SKM-1 (cell line): ENCODE results near the gene LEMD2.
"Not testable (repeated sequence)": the region's sequence is repeated elsewhere in the genome, so short reads cannot be mapped to it uniquely, and the experiment has no call there.

Experiments
- DNase-seq: peaks from one replicate; lab custom pipeline; 2025; ENCODE audit not compliant: unreplicated experiment; lab: John Stamatoyannopoulos, UW

The LEMD2 gene

DNA sequence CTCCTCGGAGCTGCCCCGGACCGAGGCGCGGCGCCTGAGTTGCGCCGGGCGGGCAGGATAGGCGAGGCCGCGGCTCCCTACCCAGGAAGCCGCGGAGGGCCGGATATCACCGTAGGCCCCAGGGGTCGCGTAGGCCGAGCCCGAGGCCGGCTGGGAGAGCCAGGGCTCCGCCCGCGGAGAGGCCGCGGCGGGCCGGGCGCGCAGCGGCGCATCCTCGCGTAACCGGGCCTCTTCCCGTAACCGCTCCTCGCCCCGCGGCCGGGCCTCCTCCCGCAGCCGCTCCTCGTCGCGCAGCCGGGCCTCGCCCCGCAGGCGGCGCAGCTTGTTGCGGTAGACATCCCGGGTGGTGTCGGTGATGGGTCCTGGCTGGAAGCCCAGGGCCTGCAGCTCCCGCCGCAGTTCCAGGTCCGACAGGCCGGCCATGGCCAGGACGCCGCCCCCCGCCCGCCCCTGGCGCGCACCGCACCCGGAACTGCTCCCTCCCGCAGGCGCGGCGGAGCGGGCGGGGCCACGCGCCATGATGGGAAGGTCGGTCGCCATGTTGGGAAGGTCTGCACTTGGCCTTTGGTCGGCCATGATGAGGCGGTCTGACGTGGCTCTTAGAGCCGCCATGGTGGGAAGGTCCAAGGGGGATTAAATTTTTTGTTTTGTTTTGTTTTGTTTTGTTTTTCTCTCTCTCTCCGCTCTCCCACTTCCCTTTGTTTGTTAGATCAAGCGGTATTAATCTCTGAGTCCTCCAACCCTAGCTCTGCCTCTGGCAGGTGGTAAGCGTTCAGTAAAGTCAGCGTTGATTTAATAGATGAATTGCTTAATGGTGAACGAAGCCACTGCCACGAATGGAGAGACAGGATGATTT is at the start of gene LEMD2:
Gene LEMD2, minus strand, starts transcription at position 437 of the 856 bp plus-strand sequence. Its CDS starts 14 bp downstream, at position 423.
- DNase-seq, result peak; percentile 65

DNA sequence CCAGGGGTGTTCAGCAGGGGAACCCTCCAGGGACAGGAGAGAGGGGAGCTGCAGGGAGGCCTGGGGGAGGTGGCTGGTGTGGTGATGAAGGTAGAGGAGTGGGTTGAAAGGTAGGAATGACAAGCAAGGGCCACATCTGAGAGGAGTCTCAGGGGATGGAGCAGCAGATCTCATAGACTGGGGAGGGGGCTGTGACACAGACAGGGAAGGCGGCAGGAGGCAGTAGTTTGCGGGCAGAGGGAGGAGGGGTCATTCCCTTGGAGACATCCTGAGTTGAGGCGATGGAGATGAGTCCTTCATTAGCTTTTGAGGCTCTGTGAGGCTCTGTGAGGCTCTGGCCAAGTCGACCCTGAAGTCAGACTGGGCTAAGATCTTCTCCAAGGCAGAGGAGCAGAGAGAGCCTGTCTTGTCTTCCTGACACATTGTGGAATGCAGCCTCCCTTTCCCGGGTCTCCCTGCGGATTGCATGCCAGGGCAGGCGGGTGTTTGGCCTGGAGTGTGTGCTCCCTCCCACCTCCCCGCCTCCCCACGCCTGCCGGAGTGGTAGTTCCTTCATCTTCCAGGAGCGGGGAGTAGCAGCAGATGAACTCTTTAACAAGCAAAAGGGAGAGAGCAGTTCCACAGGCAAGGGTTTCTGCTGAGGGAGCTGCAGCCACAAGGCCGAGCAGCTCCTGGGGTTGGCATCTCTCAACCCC is 49.2 kb upstream of the LEMD2 start:
- no peak for DNase-seq

- DNase-seq, result no peak
Measured at GRCh38 chr6:33836806-33837469, 48.0 kb upstream of the LEMD2 start.

DNA sequence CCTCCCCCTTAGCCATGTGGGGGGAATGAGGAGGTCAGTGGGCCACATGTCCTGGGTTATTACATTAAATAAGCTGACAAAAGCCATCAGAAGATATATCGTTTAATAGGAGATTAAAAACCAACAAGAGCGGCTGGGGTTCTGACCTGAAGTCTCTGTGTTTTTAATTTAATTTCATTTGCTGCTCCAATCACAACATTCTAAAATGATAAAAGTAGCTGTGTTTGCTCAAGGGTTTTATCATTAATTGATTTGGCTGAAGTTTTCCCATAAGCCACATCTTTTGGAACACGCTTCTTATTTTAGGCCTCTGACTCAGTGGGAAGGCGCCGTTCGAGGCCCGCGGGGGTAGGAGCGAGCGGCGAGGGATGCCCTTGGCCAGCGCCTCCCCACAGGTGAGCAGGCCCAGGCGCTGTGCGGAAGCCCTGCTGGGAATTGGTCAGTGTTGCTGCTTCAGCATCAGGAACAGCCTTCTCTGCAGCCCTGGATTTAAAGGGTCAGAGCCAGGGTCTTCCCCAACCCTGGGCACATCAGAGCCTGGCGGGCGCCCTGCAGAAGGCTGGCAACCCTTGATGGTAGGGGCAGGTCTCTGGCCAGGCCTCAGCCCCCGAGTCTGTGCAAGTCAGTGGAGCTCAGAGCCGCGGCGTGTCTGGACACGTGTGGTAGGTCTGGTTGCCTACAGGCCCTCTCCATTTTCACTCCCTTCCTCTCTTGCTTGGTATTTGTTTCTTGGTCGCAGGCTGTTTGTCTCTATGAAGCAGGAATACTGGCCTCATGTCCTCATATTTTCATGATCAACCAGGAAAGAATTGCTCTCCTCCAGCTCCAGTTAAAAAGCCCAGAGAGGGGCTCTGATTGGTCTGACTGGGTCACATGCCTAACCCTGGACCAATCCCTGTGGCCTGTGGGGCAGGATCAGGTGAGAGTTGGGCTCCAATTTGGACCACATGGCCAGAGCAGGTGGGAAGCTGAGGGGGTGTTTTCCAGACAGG is 45.8 kb upstream of the LEMD2 start:
- no peak for DNase-seq

- no peak for DNase-seq
Measured at GRCh38 chr6:33833599-33833998, 44.7 kb upstream of the LEMD2 start.

DNA sequence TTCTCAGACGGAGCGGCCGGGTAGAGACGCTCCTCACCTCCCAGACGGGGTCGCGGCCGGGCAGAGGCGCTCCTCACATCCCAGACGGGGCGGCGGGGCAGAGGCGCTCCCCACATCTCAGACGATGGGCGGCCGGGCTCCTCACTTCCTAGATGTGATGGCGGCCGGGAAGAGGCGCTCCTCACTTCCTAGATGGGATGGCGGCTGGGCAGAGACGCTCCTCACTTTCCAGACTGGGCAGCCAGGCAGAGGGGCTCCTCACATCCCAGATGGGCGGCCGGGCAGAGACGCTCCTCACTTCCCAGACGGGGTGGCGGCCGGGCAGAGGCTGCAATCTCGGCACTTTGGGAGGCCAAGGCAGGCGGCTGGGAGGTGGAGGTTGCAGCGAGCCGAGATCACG is 43.9 kb upstream of the LEMD2 start:
- not testable (repeated sequence) for DNase-seq

GRCh38 chr6:33831725-33832124 is 42.8 kb upstream of the LEMD2 start:
- DNase-seq, result not testable (repeated sequence)

DNA sequence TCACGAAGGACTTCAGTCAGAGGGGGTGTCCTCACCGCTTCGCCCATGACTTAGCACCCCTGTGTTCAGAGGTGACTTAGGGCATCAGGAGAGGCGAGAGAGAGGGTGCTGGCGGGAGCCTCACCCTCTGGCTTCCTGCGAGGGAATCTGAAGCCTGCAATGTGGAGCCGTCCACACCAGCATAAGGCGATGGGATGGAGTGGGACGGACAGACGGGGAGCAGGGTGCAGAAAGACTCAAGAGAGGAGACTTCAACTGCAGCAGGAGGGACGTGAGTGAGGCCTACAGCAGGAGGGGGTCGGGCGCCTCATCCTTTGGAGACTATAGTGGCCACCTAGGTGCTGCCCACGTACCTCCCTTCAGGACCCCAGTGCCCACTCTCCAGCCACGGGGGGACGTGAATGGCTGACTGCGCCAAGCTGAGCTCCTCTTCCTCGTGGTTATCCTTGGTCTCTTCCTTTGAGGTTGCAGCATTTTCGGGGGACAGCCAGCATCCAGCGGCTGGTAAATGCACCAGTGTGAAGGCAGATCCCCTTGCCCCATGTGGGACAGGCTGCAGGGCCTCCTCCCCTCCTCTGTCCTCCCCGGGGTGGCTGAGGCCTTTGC is 41.8 kb upstream of the LEMD2 start:
- DNase-seq, result no peak

DNA sequence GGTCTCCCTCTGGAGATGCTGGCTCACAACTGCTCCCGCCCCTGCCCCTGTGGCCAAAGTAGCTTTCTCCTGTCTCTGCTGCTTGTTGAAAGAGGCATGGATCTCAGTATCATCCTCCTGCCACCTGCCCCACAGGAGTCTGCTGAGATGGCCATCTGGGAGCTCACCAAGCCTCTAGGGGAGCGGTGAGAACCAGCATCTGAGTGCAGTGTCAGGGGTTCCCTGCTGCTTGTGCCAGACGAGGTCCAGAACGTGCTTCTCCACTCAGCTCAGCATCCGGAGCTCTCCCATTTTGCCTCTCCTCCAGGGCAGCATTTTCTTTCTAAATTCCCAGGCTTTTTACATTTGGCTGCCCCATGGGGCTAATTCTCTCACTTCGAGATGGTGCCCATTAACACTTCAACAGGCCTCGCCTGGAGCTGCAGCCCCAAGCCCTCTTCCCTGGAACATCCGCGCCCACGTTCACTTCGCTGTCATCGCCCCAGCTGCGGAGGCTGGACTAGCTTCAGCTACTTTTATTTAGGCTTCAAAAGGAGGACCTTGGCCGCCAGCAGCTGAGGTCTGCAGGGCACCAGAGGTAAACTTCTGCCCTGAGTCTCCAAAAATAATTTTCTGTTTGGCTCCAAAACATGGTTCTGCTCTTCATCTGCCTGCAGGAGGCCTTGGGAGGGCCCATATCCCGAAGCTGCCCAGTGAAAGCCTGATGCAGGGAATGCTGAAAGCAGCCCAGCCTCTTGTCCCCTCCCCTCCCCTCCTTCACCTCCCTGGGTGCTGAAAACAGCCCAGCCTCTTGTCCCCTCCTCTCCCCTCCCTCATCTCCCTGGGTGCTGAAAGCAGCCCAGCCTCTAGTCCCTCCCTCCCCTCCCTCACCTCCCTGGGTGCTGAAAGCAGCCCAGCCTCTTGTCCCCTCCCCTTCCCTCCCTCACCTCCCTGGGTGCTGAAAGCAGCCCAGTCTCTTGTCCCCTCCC is 40.1 kb upstream of the LEMD2 start:
- no peak for DNase-seq

- no peak for DNase-seq
Measured at GRCh38 chr6:33828452-33828763, 39.5 kb upstream of the LEMD2 start.

DNA sequence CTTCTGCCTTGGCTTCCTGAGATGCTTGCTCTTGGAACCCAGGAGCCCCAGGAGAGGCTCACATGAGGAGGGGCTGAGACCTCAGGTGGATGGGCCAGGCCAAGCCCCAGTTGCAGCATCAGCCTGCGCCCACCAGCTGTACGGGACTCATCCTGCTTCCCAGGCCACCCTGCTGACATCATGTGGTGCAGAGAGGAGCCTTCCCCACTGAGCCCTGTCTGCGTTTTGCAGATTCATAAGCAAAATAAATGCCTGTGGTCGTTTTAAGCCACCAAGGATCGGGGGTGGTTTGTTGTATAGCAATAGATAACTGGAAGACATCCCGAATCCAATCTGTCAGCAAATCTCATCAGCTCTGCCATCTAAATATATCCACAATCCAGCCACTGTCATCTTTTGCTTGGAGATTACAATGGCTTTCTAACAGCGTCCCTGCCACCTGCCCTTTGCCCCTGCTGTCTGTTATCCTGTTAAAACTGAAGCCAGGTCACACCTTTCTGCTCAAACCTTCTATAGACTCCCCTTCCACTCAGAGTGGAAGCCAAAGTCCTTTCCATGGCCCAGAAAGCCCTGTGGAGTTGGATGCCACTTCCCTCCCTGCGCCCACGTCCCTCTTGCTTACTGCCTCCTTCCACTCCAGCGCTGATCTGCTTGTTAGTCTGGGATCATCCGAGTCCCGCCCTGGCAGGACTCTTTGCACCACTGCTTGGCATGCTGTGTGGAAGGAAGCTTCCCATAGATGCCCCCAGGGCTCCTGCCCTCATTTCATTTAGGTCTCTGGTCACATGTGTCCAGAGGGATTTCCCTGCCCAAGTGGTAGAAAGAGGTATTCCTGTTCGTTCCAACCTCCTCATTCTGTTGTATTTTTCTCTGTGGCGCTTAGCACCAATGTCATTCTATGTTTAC is 38.9 kb upstream of the LEMD2 start:
- no peak for DNase-seq

DNA sequence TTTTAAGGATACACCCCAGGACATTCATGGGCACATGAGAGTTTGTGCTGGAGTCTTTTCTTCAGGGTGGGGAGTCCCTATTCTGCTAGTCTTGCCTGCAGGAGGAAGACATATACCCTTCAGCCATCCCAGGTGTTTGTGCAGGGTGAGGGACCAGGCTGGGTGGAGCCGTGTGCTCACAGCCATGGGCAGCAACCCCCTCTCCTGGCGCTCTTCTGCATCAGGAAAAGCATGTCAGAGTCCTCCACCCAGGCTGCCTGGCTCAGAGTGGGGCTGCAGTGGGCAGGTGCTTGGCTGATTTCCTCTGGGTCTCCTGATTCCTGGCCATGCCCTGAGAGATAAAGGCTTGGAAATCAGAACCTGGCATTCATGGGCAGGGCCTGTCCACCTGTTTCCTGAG is 37.6 kb upstream of the LEMD2 start:
- DNase-seq, result no peak

DNA sequence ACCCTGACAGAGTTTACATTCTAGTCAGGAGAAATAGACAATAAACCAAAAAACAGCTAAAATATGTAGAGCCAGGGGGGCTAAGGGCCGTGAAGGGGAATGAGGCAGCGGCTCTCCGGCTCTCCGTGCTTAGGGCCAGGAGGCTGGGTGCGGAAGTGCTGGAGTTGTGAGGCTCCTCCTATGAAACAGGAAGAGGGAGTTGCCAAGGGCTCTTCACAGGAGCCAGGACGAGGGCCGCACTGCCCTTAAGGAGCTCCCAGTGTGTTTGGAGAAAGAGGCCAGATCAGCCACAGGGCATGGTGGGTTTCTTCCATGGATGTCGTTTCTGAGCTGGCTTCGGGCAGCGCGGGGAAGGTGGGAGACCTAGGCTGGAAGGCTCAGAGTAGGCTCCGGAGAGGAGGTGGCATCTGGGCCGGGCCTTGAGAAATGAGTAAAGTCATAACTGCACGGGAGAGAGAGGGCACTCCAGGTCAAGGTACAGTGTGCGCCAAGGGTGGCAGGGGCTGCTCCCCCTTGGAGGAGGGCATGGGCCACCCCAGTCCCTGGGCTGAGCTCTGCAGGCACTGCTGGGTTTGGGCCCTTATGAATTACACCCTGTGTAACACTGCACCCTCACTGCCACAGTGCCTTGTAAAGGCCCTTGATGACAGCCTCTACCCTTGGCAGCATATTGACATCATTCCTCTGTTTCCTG is 35.7 kb upstream of the LEMD2 start:
- DNase-seq, result no peak

- DNase-seq, result no peak
Measured at GRCh38 chr6:33823806-33824205, 34.9 kb upstream of the LEMD2 start.

DNA sequence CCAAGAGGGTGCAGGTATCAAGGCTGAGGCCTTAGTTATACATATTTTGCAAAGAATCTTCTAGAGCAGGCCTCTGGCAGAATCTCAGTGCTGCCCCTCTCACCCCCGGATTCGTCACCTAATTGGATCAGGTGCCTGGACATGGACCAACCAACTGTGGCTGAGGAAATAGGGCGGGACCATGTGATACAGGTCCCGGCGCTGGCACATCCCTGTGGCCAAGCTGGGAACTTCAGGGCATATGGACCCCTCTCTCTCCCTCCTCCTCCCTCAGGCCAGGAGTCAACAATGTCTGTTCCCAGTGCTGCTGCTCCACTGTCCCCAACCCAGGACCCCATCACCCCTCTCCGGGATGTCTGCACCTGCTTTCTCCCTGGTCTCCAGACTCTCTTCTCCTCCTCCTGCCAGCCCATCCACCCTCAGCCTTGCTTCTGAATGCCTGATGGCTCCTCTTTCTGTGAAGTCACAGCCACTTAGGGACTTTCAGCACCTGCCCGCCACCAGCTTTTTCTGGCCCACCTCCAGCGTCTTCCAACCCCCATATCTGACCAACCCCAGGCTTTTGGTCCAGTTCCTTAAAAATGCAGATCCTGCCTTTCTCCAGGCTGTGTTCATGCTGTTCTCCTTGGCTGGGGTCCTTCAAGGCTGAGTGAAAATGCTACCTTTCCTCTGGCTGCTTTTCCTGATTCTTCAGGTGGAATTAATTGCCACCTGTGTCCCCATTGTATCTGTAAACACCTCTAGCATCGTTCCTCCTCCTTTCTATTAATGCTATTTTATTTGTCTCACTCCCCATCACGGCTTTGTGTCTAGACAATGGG is 33.9 kb upstream of the LEMD2 start:
- no peak for DNase-seq

DNA sequence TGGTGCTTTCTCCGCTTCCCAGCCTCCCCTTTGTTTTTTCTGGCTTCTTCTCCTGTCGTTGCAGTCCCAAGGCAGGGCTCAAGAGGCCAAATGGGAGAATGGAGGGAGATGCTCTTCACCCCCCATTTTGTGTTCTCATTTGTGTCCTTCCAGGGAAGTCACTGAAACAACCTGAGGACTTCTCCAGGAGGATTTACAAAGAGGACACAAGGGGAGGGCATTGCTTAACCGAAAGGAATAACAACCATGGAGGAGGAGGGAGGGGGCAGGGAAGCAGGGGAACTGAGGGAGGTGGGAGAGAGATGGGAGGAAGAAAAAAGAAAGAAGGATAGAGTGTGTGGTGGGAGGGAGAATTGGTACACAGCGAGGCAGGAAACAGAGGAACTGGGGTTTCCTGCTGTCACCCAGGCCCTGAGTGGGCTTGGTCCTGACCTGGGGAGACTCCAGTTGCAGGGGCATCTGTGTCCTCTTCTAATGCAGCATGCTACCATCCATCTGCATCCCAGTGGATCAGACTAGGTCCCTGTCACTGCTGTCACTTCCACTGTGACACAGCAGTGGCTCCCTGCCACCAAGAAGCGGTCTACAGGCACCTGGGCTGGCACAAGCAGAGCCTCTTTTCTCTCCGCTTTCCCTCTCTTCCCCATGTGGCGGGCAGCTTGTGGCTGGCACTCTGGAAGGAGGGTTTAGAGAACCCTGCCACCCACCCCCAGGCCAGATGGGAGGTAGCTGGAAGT is 32.0 kb upstream of the LEMD2 start:
- DNase-seq, result no peak
